Adrenal gland (tissue), 5 donors: ENCODE measurements around the gene NAALADL2.

ENCODE experiments used
- CTCF ChIP-seq, 6 experiments: fragments of 450-650 bp in 4 of 6; fragments of 200-600 bp in 2 of 6; sonication (generic) in 1 of 6; IDR thresholded peaks; 1 replicate in 5 of 6; 2 replicates in 1 of 6; pipeline versions ENCODE4 v1.5.1 to v1.8.0; 2016 to 2021; ENCODE audit warnings: antibody characterized with exemption in 6 of 6, mild to moderate bottlenecking in 2 of 6, moderate library complexity in 1 of 6
- POLR2A ChIP-seq, 2 donors: fragments of 450-650 bp; IDR thresholded peaks; one replicate each; pipeline ENCODE4 v1.6.1; 2017; ENCODE audit warnings: antibody characterized with exemption in 2 of 2, mild to moderate bottlenecking in 2 of 2, moderate library complexity in 1 of 2
- donor health status: DM: no; HTN: no; CAD: no.

GRCh38 chr3:175227126-175227525 is 368.0 kb downstream of the NAALADL2 start:
- TF ChIP-seq CTCF (IDR thresholded peaks at IDR 0.05) (no peak), POLR2A (IDR thresholded peaks at IDR 0.05) (no peak)
